ENCODE measurements around the gene VEPH1.

DNA sequence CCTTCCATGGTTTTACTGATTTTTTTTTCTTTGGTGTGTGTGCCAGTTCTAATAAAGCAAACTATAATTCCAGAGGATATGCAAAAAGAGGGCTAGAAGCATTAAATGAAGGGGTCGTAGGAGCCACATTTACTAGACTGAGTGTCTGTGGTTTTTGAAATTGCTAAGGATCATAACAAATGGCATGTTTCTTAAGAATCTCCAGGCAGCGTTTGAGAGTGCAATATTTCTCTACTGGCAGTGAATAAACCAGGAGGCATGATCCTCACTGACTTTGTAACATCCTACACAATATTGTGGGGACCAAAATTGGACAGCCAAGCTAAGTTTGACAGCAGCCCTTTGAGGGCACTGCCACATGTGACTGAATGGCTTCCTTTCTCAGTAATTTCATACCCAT is 227.4 kb downstream of the VEPH1 start:
- TF ChIP-seq, protein P1, sequence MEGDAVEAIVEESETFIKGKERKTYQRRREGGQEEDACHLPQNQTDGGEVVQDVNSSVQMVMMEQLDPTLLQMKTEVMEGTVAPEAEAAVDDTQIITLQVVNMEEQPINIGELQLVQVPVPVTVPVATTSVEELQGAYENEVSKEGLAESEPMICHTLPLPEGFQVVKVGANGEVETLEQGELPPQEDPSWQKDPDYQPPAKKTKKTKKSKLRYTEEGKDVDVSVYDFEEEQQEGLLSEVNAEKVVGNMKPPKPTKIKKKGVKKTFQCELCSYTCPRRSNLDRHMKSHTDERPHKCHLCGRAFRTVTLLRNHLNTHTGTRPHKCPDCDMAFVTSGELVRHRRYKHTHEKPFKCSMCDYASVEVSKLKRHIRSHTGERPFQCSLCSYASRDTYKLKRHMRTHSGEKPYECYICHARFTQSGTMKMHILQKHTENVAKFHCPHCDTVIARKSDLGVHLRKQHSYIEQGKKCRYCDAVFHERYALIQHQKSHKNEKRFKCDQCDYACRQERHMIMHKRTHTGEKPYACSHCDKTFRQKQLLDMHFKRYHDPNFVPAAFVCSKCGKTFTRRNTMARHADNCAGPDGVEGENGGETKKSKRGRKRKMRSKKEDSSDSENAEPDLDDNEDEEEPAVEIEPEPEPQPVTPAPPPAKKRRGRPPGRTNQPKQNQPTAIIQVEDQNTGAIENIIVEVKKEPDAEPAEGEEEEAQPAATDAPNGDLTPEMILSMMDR (conservative IDR thresholded peaks at IDR 0.05; ENCODE audit: low read depth, low read length): no peak
- no peak for TF ChIP-seq EZH2 (IDR thresholded peaks at IDR 0.05; ENCODE audit: borderline replicate concordance, low read depth, low read length, poor library complexity, severe bottlenecking)

Measured in A673 (cell line).